ENCODE data around the gene MRPL52.

Gene MRPL52

DNA sequence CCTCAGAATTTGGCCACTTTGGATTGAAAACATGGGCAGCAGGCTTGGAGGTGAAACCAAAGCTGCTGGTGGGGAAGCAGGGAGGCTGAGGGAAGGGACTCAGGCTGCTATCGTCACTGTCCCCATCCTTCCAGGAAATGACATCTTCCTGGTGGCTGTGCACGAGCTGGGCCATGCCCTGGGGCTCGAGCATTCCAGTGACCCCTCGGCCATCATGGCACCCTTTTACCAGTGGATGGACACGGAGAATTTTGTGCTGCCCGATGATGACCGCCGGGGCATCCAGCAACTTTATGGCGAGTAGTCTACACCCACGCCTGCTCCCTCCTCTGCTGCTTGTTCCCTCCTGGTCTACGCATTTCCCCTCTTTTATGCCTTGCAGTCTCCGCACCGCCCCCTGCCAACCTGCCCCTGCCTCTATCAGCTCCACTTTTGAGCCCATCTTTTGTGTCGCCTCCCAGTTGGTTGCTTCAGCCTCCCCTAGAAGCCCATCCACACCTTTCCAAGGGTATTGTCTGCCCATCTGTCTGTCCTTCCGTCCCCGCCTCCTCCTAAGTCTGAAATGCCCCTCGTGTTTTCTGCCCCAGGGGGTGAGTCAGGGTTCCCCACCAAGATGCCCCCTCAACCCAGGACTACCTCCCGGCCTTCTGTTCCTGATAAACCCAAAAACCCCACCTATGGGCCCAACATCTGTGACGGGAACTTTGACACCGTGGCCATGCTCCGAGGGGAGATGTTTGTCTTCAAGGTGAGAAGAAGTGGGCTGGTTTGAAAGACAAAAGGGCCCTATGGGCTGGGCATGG lies 13.6 kb downstream of the MRPL52 start:
- TF ChIP-seq, protein P1, sequence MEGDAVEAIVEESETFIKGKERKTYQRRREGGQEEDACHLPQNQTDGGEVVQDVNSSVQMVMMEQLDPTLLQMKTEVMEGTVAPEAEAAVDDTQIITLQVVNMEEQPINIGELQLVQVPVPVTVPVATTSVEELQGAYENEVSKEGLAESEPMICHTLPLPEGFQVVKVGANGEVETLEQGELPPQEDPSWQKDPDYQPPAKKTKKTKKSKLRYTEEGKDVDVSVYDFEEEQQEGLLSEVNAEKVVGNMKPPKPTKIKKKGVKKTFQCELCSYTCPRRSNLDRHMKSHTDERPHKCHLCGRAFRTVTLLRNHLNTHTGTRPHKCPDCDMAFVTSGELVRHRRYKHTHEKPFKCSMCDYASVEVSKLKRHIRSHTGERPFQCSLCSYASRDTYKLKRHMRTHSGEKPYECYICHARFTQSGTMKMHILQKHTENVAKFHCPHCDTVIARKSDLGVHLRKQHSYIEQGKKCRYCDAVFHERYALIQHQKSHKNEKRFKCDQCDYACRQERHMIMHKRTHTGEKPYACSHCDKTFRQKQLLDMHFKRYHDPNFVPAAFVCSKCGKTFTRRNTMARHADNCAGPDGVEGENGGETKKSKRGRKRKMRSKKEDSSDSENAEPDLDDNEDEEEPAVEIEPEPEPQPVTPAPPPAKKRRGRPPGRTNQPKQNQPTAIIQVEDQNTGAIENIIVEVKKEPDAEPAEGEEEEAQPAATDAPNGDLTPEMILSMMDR (IDR thresholded peaks at IDR 0.05; ENCODE audit: low read depth, low read length), result no peak
- Histone ChIP-seq H3K4me3 (ENCODE audit: low read depth, low read length) (no peak overlapping the region), H3K27ac (no peak overlapping the region), H3K36me3 (no peaks in the 10 kb centered on the region), H3K9me3 (ENCODE audit: severe bottlenecking) (no peaks in the 10 kb centered on the region), H3K27me3 (ENCODE audit: insufficient read depth, low read depth, severe bottlenecking) (no peaks in the 10 kb centered on the region)
- DNase-seq, result no peak

DNA sequence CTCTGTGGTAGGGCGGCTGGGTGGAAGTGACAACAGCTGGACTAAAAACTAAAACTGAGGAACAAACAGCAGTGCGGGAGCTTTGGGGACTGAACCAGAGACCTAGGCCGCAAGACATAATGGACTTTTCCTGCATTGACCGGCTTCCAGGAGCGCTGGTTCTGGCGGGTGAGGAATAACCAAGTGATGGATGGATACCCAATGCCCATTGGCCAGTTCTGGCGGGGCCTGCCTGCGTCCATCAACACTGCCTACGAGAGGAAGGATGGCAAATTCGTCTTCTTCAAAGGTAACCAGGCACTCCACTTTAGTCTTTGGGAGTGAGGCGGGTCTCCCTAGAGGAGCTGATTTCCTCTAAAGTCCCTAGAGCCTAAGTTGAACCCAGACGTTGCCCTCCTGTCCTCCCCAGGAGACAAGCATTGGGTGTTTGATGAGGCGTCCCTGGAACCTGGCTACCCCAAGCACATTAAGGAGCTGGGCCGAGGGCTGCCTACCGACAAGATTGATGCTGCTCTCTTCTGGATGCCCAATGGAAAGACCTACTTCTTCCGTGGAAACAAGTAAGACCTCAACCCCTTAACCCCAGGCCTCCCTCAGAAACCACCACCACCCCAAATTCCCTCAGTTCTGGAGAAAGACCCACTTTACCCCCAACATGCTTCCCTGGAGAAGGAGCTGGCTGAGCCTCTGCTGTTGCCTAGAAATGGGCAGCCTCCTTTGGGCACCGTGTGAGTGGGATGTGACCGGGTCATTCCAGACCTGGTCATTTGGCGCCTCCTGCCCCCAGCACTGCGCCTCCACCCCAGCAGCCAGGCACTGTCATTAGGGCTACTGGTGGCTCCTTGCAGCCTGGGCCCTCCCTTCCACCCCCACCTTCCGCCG lies 14.8 kb downstream of the MRPL52 start:
- H3K4me3 ChIP-seq (ENCODE audit: low read depth, low read length), result no peak overlapping the region
- no peaks in the 10 kb centered on the region for H3K9me3 ChIP-seq (ENCODE audit: severe bottlenecking)
- H3K27me3 ChIP-seq (ENCODE audit: insufficient read depth, low read depth, severe bottlenecking), result no peaks in the 10 kb centered on the region
- H3K27ac ChIP-seq, result no peak overlapping the region
- H3K36me3 ChIP-seq, result no peaks in the 10 kb centered on the region
- TF ChIP-seq, protein P1 (IDR thresholded peaks at IDR 0.05; ENCODE audit: low read depth, low read length), result no peak
- DNase-seq, result no peak

DNA sequence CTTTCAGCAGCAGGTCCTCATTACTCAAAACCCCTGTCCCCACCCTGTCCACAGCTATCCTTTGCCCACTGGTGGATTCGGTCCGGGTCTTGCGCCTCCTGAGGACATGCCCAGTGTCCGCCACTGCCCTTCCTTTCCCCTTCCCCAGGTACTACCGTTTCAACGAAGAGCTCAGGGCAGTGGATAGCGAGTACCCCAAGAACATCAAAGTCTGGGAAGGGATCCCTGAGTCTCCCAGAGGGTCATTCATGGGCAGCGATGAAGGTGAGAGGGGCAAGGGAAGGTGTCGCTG lies 15.4 kb downstream of the MRPL52 start:
- H3K27me3 ChIP-seq (ENCODE audit: insufficient read depth, low read depth, severe bottlenecking), result no peaks in the 10 kb centered on the region
- no peak overlapping the region for H3K4me3 ChIP-seq (ENCODE audit: low read depth, low read length)
- H3K36me3 ChIP-seq, result no peaks in the 10 kb centered on the region
- no peaks in the 10 kb centered on the region for H3K9me3 ChIP-seq (ENCODE audit: severe bottlenecking)
- no peak for DNase-seq
- TF ChIP-seq, protein P1 (IDR thresholded peaks at IDR 0.05; ENCODE audit: low read depth, low read length), result no peak
- H3K27ac ChIP-seq, result no peak overlapping the region

DNA sequence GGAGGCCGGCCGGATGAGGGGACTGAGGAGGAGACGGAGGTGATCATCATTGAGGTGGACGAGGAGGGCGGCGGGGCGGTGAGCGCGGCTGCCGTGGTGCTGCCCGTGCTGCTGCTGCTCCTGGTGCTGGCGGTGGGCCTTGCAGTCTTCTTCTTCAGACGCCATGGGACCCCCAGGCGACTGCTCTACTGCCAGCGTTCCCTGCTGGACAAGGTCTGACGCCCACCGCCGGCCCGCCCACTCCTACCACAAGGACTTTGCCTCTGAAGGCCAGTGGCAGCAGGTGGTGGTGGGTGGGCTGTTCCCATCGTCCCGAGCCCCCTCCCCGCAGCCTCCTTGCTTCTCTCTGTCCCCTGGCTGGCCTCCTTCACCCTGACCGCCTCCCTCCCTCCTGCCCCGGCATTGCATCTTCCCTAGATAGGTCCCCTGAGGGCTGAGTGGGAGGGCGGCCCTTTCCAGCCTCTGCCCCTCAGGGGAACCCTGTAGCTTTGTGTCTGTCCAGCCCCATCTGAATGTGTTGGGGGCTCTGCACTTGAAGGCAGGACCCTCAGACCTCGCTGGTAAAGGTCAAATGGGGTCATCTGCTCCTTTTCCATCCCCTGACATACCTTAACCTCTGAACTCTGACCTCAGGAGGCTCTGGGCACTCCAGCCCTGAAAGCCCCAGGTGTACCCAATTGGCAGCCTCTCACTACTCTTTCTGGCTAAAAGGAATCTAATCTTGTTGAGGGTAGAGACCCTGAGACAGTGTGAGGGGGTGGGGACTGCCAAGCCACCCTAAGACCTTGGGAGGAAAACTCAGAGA lies 16.3 kb downstream of the MRPL52 start:
- DNase-seq, result no peak
- Histone ChIP-seq H3K4me3 (ENCODE audit: low read depth, low read length) (no peak overlapping the region), H3K27me3 (ENCODE audit: insufficient read depth, low read depth, severe bottlenecking) (no peaks in the 10 kb centered on the region), H3K9me3 (ENCODE audit: severe bottlenecking) (no peaks in the 10 kb centered on the region), H3K27ac (no peak overlapping the region), H3K36me3 (no peaks in the 10 kb centered on the region)
- TF ChIP-seq, protein P1 (IDR thresholded peaks at IDR 0.05; ENCODE audit: low read depth, low read length), result no peak

DNA sequence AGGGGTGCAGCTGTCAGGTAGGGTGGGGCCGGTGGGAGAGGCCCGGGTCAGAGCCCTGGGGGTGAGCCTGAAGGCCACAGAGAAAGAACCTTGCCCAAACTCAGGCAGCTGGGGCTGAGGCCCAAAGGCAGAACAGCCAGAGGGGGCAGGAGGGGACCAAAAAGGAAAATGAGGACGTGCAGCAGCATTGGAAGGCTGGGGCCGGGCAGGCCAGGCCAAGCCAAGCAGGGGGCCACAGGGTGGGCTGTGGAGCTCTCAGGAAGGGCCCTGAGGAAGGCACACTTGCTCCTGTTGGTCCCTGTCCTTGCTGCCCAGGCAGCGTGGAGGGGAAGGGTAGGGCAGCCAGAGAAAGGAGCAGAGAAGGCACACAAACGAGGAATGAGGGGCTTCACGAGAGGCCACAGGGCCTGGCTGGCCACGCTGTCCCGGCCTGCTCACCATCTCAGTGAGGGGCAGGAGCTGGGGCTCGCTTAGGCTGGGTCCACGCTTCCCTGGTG lies 17.2 kb downstream of the MRPL52 start:
- H3K27me3 ChIP-seq (ENCODE audit: insufficient read depth, low read depth, severe bottlenecking), result no peaks in the 10 kb centered on the region
- H3K27ac ChIP-seq, result no peak overlapping the region
- DNase-seq, result no peak
- no peaks in the 10 kb centered on the region for H3K9me3 ChIP-seq (ENCODE audit: severe bottlenecking)
- no peak overlapping the region for H3K4me3 ChIP-seq (ENCODE audit: low read depth, low read length)
- H3K36me3 ChIP-seq, result no peaks in the 10 kb centered on the region
- TF ChIP-seq, protein P1 (IDR thresholded peaks at IDR 0.05; ENCODE audit: low read depth, low read length), result no peak
